HepG2 (cell line): ENCODE results near the gene DNAJC5. TPM values are rescaled to one million over a fixed set of nuclear protein-coding genes. Genes with fewer than 3 reads are reported as not detected.

Source experiments
- ATF2 ChIP-seq: sonication (generic); formaldehyde crosslinking; IDR thresholded peaks from 2 replicates; pipeline ENCODE4 v1.4.0; 2020; ENCODE audit warnings: missing genetic modification reagents
- ATF7-NPFF ChIP-seq: sonication (generic); formaldehyde crosslinking; IDR thresholded peaks from 2 replicates; pipeline ENCODE4 v1.8.1; 2023; ENCODE audit warnings: mild to moderate bottlenecking, low read depth, missing genetic modification reagents, moderate library complexity
- E2F2 ChIP-seq: sonication (generic); formaldehyde crosslinking; IDR thresholded peaks from 2 replicates; pipeline ENCODE4 v1.4.0; 2020; ENCODE audit warnings: missing genetic modification reagents, borderline replicate concordance
- ELF3 ChIP-seq: IDR thresholded peaks from 2 replicates; pipeline ENCODE4 v1.6.1; 2016; ENCODE audit warnings: missing genetic modification reagents, missing compliant biosample characterization
- FUBP1 ChIP-seq: sonication (generic); formaldehyde crosslinking; IDR thresholded peaks from 2 replicates; pipeline ENCODE4 v1.5.1; 2020; ENCODE audit warnings: missing genetic modification reagents, mild to moderate bottlenecking, borderline replicate concordance
- HMG20A ChIP-seq: IDR thresholded peaks from 2 replicates; pipeline ENCODE4 v1.6.1; 2016; ENCODE audit warnings: borderline replicate concordance
- JUN ChIP-seq: sonication (generic); formaldehyde crosslinking; IDR thresholded peaks from 2 replicates; pipeline ENCODE4 v1.4.0; 2020; ENCODE audit warnings: mild to moderate bottlenecking, missing genetic modification reagents
- JUNB ChIP-seq: sonication (generic); formaldehyde crosslinking; IDR thresholded peaks from 2 replicates; pipeline ENCODE4 v1.8.0; 2022; ENCODE audit warnings: missing genetic modification reagents, mild to moderate bottlenecking, borderline replicate concordance
- KLF15 ChIP-seq: sonication (generic); formaldehyde crosslinking; IDR thresholded peaks from 2 replicates; pipeline ENCODE4 v1.8.1; 2023; ENCODE audit warnings: borderline replicate concordance, mild to moderate bottlenecking, inconsistent platforms, missing genetic modification reagents, mixed read lengths
- KLF16 ChIP-seq, 2 experiments: sonication (generic) in 1 of 2; formaldehyde crosslinking in 1 of 2; IDR thresholded peaks; 2 replicates each; pipeline versions ENCODE4 v1.6.1 to v1.8.0; 2016 to 2023; ENCODE audit warnings: missing genetic modification reagents in 2 of 2, missing compliant biosample characterization in 1 of 2
- MED13 ChIP-seq: sonication (generic); formaldehyde crosslinking; IDR thresholded peaks from 2 replicates; pipeline ENCODE4 v1.5.0; 2020; ENCODE audit warnings: missing genetic modification reagents
- MEIS1 ChIP-seq: sonication (generic); formaldehyde crosslinking; IDR thresholded peaks from 2 replicates; pipeline ENCODE4 v1.9.0; 2021; ENCODE audit warnings: mild to moderate bottlenecking, missing genetic modification reagents, moderate library complexity, borderline replicate concordance
- PAWR ChIP-seq: sonication (generic); formaldehyde crosslinking; IDR thresholded peaks from 2 replicates; pipeline ENCODE4 v1.4.0; 2020; ENCODE audit warnings: missing genetic modification reagents, mild to moderate bottlenecking, borderline replicate concordance
- SUZ12 ChIP-seq: fragments of 150-350 bp; IDR thresholded peaks from 2 replicates; pipeline ENCODE4 v1.6.1; 2014; ENCODE audit warnings: low read depth, low read length
- ZFYVE20 ChIP-seq: sonication (generic); formaldehyde crosslinking; IDR thresholded peaks from 2 replicates; pipeline ENCODE4 v1.8.0; 2023; ENCODE audit warnings: low read depth, mild to moderate bottlenecking, moderate library complexity, missing genetic modification reagents, borderline replicate concordance
- ZMYM3 ChIP-seq: sonication (generic); formaldehyde crosslinking; IDR thresholded peaks from 2 replicates; pipeline ENCODE4 v1.5.1; 2020; ENCODE audit warnings: mild to moderate bottlenecking, missing genetic modification reagents
- ZNF329 ChIP-seq: sonication (generic); formaldehyde crosslinking; IDR thresholded peaks from 2 replicates; pipeline ENCODE4 v1.9.0; 2021; ENCODE audit warnings: low read depth, mild to moderate bottlenecking, missing genetic modification reagents
- ZNF660 ChIP-seq: sonication (generic); formaldehyde crosslinking; IDR thresholded peaks from 2 replicates; pipeline ENCODE4 v1.5.1; 2020; ENCODE audit warnings: mild to moderate bottlenecking, low read depth, missing genetic modification reagents, borderline replicate concordance
- ZNF704 ChIP-seq: sonication (generic); formaldehyde crosslinking; IDR thresholded peaks from 2 replicates; pipeline ENCODE4 v1.8.1; 2023; ENCODE audit warnings: mild to moderate bottlenecking, inconsistent platforms, moderate library complexity, missing genetic modification reagents, borderline replicate concordance
- ZNF83 ChIP-seq: sonication (generic); formaldehyde crosslinking; IDR thresholded peaks from 2 replicates; pipeline ENCODE4 v1.4.0; 2020; ENCODE audit warnings: missing genetic modification reagents, mild to moderate bottlenecking, borderline replicate concordance
- polyA plus RNA-seq, 8 experiments: library from polyadenylated mRNA; depleted of rRNA in 3 of 8; stranded (reverse) in 7 of 8; unstranded in 1 of 8; fragments of >200 nt; fragmentation: Illumina TruSeq in 4 of 8; extraction: Trizol in 4 of 8; gene quantifications; 2 replicates each; pipeline versions ENCODE4 v1.2.1 to v1.2.3, GENCODE V29; 2011 to 2016; ENCODE audit warnings: low read depth in 4 of 8, missing spikeins in 1 of 8, mixed read lengths in 1 of 8; ENCODE audit not compliant: insufficient read depth in 1 of 8
- total RNA-seq, 5 experiments: library from RNA; depleted of rRNA; stranded (reverse); fragments of >200 nt; fragmentation: Illumina TruSeq; extraction: Trizol; gene quantifications; 2 replicates each; pipeline ENCODE4 v1.2.3, GENCODE V29; 2016; ENCODE audit warnings: low read depth in 1 of 5

The DNAJC5 gene
- total and polyA plus RNA-seq, 2 of the 13 experiments (the other 11 are each of a cell fraction or from before 2014, with no cell fraction given): 42.8 to 64.5 TPM

GRCh38 chr20:63973636-63974401, 78.9 kb downstream of the DNAJC5 start (continued):
- TF ChIP-seq FUBP1 (peak; percentile 60; the same call in 1 of the 2 replicates), JUNB (CRISPR knock-in tag) (no peak), ZNF329 (CRISPR knock-in tag) (no peak; the same call in 1 of the 2 replicates), HMG20A (CRISPR knock-in tag) (peak; percentile 44; the same call in 1 of the 2 replicates), ZNF704 (CRISPR knock-in tag) (peak; percentile 76), JUN (CRISPR knock-in tag) (0 out of 2 replicates have a peak, but pooled peaks have one; percentile 43), ZMYM3 (CRISPR knock-in tag) (peak; percentile 22; the same call in 1 of the 2 replicates), ZNF83 (peak; percentile 92; the same call in 1 of the 2 replicates), KLF15 (CRISPR knock-in tag) (peak; percentile 90), MEIS1 (CRISPR knock-in tag) (0 out of 2 replicates have a peak, but pooled peaks have one; percentile 66), SUZ12 (no peak), ATF2 (peak; percentile 73; the same call in 1 of the 2 replicates), MED13 (CRISPR knock-in tag) (no peak), ELF3 (CRISPR knock-in tag) (peak; percentile 58; the same call in 1 of the 2 replicates), PAWR (CRISPR knock-in tag) (no peak), ATF7-NPFF (CRISPR knock-in tag) (peak; percentile 93), ZNF660 (peak; percentile 62; the same call in 1 of the 2 replicates), E2F2 (CRISPR knock-in tag) (0 out of 2 replicates have a peak, but pooled peaks have one; percentile 85), ZFYVE20 (no peak), KLF16 (CRISPR knock-in tag; IDR thresholded peaks at IDR 0.05) (peak in 1 of 2 experiments; percentile 86; a peak in 2 of 4 replicates)
